Gastrocnemius medialis (tissue), 4 donors: ENCODE data around the gene GNB5.

ENCODE experiments used
- POLR2A ChIP-seq, 2 donors: fragments of 450-650 bp; IDR thresholded peaks; one replicate each; pipeline ENCODE4 v1.6.1; 2017; ENCODE audit warnings: antibody characterized with exemption in 2 of 2, mild to moderate bottlenecking in 2 of 2, moderate library complexity in 2 of 2
- TF ChIP-seq, protein P1 (sequence below), 5 experiments: fragments of 450-650 bp in 3 of 5; fragments of 200-600 bp in 2 of 5; sonication (generic) in 2 of 5; IDR thresholded peaks in 4 of 5; conservative IDR thresholded peaks in 1 of 5; 1 replicate in 4 of 5; 2 replicates in 1 of 5; pipeline ENCODE4 v1.5.1; 2016 to 2019; ENCODE audit warnings: antibody characterized with exemption in 5 of 5, mild to moderate bottlenecking in 3 of 5, moderate library complexity in 3 of 5

DNA sequence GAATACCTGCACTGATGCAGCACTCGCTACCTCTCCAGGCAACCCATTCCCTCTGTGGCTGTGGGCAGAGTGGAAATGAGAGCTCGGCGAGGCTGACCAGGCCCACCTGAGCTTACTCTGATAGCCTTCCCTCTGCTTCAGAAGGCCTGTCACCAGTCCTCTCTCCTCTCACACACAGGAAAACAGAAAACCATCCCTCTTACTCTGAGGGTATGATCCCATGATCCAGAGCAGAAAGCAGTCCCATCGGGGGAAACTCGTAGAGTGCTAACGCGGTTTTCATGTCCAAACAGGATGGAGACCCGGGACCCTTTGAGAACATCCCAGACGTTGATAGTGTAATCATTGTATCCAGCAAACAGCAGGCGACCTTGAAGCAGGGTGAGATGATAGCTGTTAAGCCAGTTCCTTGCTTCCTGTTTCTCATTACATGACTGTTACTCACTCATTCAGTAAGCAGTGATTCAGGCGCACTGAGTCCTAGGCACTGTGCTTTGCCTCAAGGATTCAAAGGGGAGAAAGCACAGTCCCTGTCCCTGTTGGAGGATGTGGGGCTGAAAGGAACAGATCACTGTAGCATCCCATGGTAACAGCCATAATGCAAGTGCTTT is 66.8 kb downstream of the GNB5 start:
- TF ChIP-seq, protein P1, sequence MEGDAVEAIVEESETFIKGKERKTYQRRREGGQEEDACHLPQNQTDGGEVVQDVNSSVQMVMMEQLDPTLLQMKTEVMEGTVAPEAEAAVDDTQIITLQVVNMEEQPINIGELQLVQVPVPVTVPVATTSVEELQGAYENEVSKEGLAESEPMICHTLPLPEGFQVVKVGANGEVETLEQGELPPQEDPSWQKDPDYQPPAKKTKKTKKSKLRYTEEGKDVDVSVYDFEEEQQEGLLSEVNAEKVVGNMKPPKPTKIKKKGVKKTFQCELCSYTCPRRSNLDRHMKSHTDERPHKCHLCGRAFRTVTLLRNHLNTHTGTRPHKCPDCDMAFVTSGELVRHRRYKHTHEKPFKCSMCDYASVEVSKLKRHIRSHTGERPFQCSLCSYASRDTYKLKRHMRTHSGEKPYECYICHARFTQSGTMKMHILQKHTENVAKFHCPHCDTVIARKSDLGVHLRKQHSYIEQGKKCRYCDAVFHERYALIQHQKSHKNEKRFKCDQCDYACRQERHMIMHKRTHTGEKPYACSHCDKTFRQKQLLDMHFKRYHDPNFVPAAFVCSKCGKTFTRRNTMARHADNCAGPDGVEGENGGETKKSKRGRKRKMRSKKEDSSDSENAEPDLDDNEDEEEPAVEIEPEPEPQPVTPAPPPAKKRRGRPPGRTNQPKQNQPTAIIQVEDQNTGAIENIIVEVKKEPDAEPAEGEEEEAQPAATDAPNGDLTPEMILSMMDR (IDR thresholded peaks at IDR 0.05 in 4 of 5, conservative IDR thresholded peaks at IDR 0.05 in 1 of 5): no peak
- no peak for TF ChIP-seq POLR2A (IDR thresholded peaks at IDR 0.05)
